ENCODE data around the gene IGF1R.

Gene IGF1R

GRCh38 chr15:98729446-98730042 is 81.2 kb downstream of the IGF1R start:
- DNase-seq = no peak

DNA sequence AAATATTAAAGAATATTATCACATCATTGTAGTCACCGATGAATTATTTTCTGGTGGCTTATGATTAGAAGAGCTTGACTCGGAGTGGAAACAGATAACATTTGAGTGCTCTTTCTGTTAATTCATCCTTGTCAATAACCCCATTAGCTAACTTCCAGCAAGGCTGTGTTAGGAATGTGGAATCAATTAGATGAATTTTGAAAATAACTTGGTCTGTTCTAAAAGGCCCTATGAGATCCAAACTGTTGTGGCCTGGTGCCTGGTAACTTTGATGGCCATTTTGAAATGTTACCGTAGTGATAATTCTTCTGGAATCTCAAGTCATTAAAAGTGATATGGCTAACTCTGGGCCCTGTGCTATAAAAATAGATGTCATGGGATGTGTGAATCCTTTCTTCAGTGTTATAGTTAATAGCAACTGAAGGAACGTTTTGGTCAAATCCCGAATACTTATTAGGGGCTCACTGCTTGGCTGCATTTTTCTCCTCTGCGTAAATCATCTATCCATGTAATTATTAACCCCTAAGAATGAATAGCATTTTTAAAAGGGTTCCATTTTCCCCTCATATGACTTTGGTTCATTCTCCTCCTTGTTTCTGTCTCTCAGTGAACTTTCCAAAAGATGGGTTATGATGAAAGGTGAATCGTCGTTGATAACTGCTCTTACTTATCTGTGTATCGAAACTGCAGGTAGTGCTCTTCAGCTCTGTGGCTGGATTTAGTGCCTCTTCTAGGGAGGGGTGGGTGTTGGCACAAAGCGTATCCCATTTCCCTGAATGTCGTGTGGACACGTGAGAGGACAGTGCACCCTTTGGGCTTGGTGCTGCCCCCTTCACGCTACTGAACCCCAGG is 82.7 kb downstream of the IGF1R start:
- DNase-seq = no peak

GRCh38 chr15:98731712-98732450 is 83.5 kb downstream of the IGF1R start:
- DNase-seq = no peak

DNA sequence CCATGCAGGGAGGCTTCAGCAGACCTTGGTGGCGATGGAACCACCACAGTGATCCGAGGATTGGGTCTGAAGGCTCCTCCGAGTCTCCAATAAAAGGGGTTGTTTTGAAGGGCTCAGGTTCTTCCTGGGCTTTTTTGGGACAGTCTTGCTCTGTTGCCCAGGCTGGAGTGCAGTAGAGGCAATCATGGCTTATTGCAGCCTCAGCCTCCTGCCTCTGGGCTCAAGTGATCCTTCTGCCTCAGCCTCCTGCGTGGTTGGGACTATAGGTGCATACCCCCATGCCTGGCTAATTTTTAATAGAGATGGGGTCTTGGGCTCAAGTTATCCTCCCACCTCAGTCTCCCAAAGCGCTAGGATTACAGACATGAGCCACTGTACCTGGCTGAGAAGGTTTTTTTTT is 84.8 kb downstream of the IGF1R start:
- DNase-seq = no peak

DNA sequence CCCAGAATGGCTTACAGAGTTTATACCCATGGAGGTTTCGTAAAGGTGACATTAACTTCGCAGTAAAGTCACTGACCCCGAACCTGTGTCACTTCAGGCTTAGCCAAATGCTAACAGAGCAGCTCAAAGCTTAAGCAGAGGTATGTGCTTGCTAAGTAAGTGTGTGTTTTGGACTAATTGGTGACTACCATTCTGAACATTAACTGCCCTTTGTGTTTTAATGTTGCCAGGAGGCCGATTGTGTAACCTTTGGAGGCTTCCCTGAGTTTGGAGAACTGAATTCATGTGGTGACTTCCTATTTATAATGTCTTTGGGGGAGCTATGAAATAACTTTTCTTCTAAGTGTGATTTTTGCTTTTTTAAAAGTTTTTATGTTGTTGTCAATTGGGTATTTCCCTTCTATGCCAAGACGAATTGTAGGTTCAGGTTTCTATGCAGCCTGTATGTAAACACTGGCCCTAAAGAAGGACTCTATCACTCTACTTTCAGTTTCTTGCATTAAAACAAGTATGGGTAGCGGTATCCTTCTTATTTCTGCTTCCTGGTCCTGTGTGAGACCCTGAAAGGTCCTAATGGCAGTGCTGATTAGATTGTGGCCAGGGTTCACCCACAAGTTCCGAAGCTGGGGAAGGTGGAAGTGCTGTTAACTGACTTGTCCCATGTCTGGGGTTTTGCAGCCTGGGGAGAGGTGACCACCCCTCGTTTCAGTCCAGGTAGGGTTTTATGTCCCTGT is 86.3 kb downstream of the IGF1R start:
- DNase-seq = no peak

DNA sequence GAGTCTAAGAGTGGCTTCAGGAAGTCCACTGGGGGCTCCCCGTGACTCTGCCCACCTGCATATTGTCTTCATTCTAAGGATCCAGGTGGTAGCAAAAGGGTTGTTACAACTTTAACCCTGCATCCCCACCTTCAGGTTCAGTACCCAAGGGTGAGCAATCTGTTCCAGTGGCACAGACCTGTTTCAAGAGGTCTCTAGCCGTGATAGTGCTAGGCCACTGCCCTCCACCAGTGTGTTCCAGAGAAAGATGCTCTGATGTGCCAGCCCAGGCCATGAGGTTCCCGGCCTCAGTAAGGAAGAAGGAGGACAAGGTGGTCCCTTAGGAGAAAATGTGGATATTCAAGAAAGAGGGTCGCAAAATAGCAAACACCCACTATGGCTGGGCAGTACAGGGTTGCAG is 87.0 kb downstream of the IGF1R start:
- DNase-seq = no peak

DNA sequence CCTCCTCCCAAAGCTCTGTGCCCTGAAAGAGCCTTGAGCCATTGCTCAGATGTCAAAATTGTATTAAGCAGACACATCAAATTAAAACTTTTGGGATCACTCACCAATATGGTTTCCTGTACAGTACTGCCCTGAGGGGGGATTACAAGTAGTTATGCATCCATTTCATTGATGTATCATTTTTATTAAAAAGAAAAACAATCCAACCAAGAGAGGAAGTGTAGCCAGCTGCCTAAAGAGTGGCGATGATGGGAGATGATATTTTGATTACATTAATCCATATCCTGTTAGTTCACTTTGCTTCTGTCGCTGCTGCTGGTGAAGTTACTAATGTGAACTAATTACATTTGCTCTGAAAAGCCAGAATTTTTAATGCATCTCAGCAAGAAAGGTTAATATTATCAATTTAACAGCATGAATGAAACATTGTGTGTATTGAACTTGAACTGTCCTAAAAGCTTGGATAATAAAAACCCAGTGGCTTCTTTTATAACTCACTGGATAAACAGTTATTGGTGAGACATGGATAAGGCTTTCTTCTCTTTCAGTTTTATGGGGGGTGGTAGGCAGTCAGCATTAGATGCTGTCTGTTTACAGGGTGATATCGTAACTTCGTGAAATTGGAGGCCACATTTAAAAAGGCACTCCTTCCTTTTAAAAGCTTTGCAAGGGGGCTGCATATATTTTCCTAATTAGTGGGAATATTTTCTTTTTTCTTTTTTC is 87.7 kb downstream of the IGF1R start:
- no peak for DNase-seq

GRCh38 chr15:98737159-98737558 is 88.8 kb downstream of the IGF1R start:
- no peak for DNase-seq

DNA sequence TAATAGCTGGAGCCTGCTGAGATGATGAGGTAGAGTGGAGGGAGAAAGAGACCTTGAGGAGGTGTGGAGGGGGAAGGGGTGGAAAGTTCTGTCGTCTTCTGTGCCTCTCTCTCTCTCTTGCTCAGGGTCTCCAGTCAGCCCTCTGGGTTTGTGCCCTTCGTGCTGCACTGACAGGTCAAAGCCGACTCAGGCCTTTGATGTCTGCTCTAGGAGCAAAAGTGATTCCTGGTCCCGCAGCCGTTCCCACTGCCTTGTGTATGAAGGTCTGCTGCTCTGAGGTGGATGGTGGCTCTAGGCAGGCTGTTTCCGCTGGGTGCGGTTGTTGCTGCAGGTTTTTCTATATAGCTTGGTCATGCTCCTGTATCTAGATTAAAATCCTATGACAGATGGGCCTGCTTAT is 89.4 kb downstream of the IGF1R start:
- DNase-seq = no peak

DNA sequence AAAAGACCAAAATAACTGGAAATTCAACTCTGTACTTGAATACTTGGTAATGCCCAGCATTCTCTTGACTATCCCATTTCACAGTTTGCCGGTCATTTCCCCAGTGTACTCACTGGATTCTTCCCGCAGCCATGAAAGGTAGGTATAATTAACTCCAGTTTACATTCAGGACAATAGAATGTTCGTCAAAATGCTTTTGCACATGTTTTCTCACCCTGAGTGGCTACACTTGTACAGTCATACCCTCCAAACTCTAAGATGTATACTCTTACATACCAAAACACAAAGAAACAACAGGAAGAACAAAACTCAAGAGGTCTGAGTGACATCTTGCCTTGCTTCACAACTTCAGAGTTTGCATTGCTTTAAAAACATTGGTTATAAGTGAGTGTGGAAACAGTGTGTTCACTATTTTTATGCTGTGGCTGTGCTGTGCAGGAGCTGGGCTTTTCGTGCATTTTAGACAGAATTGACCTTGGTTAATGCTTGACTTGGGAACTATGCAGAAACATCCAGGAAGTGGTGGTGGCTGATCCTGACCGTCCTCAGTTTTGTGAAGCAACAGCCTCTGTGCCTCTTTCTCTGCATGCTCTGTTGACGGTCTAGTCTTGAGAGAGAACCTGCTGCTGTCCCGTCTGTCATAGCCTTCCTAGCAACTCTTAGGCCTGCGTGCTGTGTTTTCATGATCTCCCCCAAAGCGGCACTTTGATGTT is 90.5 kb downstream of the IGF1R start:
- no peak for DNase-seq

DNA sequence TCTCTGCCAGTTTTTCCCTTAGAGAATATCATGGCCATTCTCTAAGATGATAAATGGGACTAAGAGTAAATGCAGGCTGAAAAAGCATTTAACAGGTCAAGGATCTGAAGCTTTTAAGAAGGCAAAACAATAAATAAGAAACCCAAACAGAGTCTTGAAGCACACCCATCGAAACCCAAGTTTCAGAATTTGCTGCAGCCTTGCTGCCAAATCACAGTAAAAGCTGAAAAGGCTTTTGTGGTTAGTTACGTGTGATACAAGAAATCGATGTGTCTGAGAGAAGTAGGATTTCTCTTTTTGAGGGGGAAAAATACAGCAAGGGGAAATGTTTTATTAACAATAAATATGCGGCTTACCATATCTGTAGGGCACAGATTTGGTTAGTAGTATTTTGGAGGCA is 92.0 kb downstream of the IGF1R start:
- no peak for DNase-seq

GRCh38 chr15:98740963-98741362 is 92.6 kb downstream of the IGF1R start:
- no peak for DNase-seq

GRCh38 chr15:98743177-98743576 is 94.8 kb downstream of the IGF1R start:
- DNase-seq = no peak

DNA sequence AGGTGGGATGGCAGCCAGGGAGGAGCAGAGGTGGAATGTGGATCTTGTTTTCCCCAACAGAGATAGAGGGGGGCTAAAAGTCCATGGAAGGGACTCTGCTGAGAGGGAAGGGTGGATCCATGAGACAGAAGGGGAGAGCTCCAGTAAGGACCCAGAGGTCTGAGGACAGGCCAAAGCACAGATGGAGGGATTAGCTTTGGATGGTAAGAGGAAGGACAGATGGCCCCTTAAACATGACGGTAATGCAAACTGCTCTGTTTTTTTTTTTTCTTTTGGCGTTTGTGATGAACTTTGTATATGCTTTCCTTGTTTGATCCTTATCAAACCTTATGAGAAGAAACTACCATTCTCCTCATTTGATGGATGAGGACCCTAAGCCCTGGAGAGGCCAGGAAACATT is 96.2 kb downstream of the IGF1R start:
- DNase-seq = no peak

DNA sequence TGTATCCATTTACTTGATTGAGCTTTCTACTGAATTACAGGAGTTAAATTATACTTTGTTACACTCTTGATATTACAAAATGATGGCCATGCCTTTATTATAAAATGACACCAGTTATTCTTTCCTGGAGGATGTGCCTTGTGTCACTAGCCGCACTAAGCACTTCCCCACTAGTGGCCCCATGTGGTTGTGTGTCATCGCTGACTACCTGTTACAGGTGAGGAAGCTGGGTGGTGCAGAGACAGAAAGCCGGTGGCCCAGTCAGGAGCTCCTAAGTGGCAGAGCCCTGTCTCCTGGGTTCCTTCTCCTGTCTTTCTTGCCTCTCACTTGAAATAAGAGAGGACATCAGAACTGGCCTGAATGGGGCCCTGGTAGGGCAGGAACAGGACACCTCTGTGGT is 96.8 kb downstream of the IGF1R start:
- no peak for DNase-seq

GRCh38 chr15:98745650-98746374 is 97.5 kb downstream of the IGF1R start:
- DNase-seq = no peak

GRCh38 chr15:98746375-98747155 is 98.2 kb downstream of the IGF1R start:
- no peak for DNase-seq

- no peak for DNase-seq
Measured at GRCh38 chr15:98751767-98752166, 103.4 kb downstream of the IGF1R start.

- DNase-seq = no peak
Measured at GRCh38 chr15:98753726-98754656, 105.7 kb downstream of the IGF1R start.

Measured in DMS153 (cell line).